LNCaP clone FGC (cell line): ENCODE results near the gene PADI2.
A peak's percentile ranks its signal among the peaks of the same experiment; 100 is the strongest.

Experiments used
- DNase-seq: peaks from one replicate; pipeline ENCODE4 v3.0.0-alpha.2; 2011; ENCODE audit warnings: low read depth
- H3K4me3 ChIP-seq: 2 replicates; pipeline ENCODE4 v1.5.1; 2011; ENCODE audit warnings: mild to moderate bottlenecking, low read depth, low read length, control low read depth
- TF ChIP-seq, protein P1 (sequence below): IDR thresholded peaks from 2 replicates; pipeline ENCODE4 v1.5.1; 2012; ENCODE audit warnings: mild to moderate bottlenecking; ENCODE audit not compliant: control insufficient read depth, insufficient read depth; ENCODE audit errors: extremely low read depth

PADI2 gene

DNA sequence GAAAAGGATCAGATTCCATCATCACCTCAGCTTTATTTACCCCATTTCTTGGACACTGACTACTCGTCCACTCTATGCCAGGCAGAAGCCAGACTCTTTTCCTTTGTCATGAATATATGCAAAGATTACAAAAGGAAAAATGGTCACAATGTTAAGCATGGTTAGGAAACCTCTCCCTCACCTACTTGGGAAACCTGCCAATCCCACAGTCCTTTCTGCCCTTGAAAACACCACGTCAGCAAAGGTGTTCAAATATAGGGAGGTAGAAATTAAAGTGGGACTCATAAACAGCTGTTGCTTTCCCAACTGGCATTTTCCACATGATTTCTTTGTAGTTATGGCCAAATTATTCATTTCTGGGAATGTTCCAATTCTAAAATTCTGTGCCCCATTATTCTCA, 91.4 kb downstream of the PADI2 start:
- H3K4me3 ChIP-seq: no peak overlapping the region
- no peak for DNase-seq
- TF ChIP-seq, protein P1, sequence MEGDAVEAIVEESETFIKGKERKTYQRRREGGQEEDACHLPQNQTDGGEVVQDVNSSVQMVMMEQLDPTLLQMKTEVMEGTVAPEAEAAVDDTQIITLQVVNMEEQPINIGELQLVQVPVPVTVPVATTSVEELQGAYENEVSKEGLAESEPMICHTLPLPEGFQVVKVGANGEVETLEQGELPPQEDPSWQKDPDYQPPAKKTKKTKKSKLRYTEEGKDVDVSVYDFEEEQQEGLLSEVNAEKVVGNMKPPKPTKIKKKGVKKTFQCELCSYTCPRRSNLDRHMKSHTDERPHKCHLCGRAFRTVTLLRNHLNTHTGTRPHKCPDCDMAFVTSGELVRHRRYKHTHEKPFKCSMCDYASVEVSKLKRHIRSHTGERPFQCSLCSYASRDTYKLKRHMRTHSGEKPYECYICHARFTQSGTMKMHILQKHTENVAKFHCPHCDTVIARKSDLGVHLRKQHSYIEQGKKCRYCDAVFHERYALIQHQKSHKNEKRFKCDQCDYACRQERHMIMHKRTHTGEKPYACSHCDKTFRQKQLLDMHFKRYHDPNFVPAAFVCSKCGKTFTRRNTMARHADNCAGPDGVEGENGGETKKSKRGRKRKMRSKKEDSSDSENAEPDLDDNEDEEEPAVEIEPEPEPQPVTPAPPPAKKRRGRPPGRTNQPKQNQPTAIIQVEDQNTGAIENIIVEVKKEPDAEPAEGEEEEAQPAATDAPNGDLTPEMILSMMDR: no peak

DNA sequence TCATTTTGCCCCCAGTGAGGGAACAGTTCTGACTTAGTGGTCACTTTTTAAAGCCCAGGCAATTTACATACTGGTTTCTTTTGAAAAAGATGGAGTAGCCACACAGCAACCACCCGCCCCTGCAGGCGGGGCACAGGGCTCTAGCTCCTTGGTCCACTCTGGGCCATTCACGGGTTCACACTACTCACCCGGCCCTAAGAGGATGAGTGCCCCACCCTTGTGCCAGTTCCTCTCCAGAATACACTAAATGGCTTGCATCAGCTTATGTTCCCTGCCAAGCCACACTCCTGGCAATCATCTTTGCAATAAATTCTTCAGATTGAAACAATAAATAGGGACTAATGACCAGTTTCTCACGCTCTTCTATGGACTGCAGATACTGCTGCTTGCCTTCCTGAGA, 91.8 kb downstream of the PADI2 start:
- no peak overlapping the region for H3K4me3 ChIP-seq
- TF ChIP-seq, protein P1: no peak
- DNase-seq: peak; percentile 84

DNA sequence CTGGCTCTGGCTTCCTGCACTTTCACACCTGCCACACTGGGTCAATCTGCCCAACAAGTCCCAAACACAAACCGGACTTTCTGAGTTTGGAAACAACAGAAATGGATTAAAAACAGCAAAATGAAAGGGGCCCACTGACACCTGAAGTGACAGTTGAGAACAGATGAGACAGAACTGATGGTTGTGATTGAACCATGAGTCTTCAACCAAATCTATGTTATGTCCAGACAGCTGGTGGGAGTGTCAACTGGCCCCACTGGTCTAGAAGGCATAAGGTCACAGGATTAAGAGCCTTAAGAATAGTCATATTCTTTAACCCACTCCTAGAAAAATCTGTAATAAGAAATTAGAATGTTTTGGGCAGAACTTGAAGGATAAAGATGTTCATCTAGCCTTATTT, 94.5 kb downstream of the PADI2 start:
- DNase-seq: no peak
- no peak overlapping the region for H3K4me3 ChIP-seq
- TF ChIP-seq, protein P1: no peak

DNA sequence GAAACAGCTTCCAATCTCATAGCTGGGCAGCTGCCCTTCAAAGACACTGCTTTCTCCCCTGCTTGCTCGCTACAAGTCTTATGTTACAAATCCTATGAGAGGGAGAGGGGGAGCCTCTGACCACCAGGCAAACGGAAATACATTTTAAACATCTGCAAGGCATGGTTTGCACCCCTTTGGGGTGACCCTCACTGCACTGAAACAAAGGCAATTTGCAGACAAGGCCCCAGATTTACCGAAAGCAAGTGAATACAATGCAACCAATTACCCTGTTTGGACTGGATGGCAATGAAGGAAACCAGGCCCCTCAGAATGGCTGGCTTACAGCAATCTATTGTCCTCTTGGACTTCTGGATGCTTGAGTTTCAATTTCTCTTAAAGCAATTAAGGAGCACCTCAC, 95.7 kb downstream of the PADI2 start:
- TF ChIP-seq, protein P1: no peak
- no peak for DNase-seq
- H3K4me3 ChIP-seq: no peak overlapping the region

DNA sequence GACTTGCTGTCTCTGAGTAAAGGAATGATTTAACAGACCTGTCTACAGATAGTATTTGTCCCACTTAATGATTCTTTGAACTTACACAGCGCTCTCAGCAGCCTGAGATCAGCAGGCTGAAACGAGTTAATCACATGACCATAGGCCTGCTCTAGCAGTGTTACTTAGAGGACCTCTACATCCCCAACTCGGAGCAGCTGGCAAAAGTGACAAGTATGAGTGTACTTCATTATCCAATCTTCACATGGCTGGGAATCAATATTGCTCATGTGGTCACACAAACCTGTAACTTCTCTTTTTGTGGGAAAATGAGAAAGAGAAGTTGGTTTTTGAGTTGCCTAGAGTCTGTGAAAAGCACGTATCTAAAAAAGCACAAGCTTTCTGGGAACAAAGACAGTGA, 96.1 kb downstream of the PADI2 start:
- TF ChIP-seq, protein P1: no peak
- no peak overlapping the region for H3K4me3 ChIP-seq
- DNase-seq: no peak

DNA sequence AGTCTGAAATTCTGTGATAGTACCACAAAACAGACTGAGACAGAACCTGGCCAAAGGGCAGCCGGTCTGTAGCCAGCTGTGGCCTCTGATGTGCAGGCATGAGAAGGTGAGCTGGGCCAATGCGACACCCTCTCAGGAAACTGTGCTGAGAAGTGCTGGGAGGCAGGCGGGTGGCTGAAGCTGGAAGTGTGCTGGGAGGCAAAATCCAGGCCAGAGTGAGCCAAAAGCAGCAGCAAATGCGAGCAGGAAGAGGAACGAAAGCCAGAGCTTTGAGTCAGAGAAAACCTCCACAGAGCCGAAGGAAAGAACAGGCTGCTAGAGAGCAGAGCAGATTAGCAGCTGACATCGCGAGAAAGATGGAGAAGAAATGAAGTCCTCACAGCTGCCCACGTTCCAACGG, 97.4 kb downstream of the PADI2 start:
- TF ChIP-seq, protein P1: no peak
- H3K4me3 ChIP-seq: no peak overlapping the region
- DNase-seq: no peak

DNA sequence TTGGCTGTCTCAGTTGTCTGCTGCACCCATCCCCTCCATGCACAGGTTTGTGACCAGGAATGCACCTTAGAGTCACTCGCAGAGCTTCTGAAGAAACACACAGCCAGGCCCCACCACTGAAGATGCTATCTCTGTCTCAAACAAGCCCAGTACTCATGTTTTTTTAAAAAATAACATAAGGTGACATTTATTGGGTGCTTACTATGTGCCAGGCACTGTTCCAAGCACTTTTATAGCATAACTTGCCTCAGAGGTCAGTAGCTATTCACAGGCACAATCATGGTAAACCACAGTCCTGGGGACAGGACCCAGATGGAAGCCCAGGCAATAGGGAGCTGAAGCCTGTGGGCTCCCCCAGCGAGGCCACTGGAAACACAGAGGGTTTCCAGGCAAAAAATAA, 98.7 kb downstream of the PADI2 start:
- no peak for DNase-seq
- no peak overlapping the region for H3K4me3 ChIP-seq
- TF ChIP-seq, protein P1: no peak
